Measurements from ENCODE around the gene RPL21.
"Not testable (repeated sequence)": the region's sequence is repeated elsewhere in the genome, so short reads cannot be mapped to it uniquely, and the experiment has no call there.

RPL21 gene

GRCh38 chr13:27251166-27252091 lies at the start of gene RPL21:
TSS of gene RPL21 (plus strand) at chr13:27251558. CDS start at chr13:27253777, 2,219 bp downstream.
- peak; percentile 86 for DNase-seq (ENCODE audit: low read depth)

GRCh38 chr13:27201661-27202060 lies 49.7 kb upstream of the RPL21 start:
- no peak for DNase-seq (ENCODE audit: low read depth)

GRCh38 chr13:27203186-27203585 lies 48.2 kb upstream of the RPL21 start:
- no peak for DNase-seq (ENCODE audit: low read depth)

GRCh38 chr13:27203854-27204253 lies 47.5 kb upstream of the RPL21 start:
- DNase-seq (ENCODE audit: low read depth), result no peak

- no peak for DNase-seq (ENCODE audit: low read depth)
These were observed 42.8 kb upstream of the RPL21 start for GRCh38 chr13:27208514-27208913.

- DNase-seq (ENCODE audit: low read depth), result no peak
These were observed 40.1 kb upstream of the RPL21 start for GRCh38 chr13:27211271-27211670.

- no peak for DNase-seq (ENCODE audit: low read depth)
These were observed 39.5 kb upstream of the RPL21 start for GRCh38 chr13:27211771-27212364.

- not testable (repeated sequence) for DNase-seq (ENCODE audit: low read depth)
These were observed 38.0 kb upstream of the RPL21 start for GRCh38 chr13:27213386-27213785.

- not testable (repeated sequence) for DNase-seq (ENCODE audit: low read depth)
These were observed 33.6 kb upstream of the RPL21 start for GRCh38 chr13:27217791-27218190.

- DNase-seq (ENCODE audit: low read depth), result not testable (repeated sequence)
These were observed 32.5 kb upstream of the RPL21 start for GRCh38 chr13:27218861-27219260.

GRCh38 chr13:27219611-27220010 lies 31.7 kb upstream of the RPL21 start:
- no peak for DNase-seq (ENCODE audit: low read depth)

GRCh38 chr13:27222100-27222499 lies 29.3 kb upstream of the RPL21 start:
- not testable (repeated sequence) for DNase-seq (ENCODE audit: low read depth)

GRCh38 chr13:27226991-27227390 lies 24.4 kb upstream of the RPL21 start:
- DNase-seq (ENCODE audit: low read depth), result no peak

- DNase-seq (ENCODE audit: low read depth), result no peak
These were observed 23.2 kb upstream of the RPL21 start for GRCh38 chr13:27228131-27228530.

- DNase-seq (ENCODE audit: low read depth), result no peak
These were observed 21.7 kb upstream of the RPL21 start for GRCh38 chr13:27229642-27230041.

GRCh38 chr13:27233964-27234363 lies 17.4 kb upstream of the RPL21 start:
- no peak for DNase-seq (ENCODE audit: low read depth)

GRCh38 chr13:27236478-27236877 lies 14.9 kb upstream of the RPL21 start:
- no peak for DNase-seq (ENCODE audit: low read depth)

- no peak for DNase-seq (ENCODE audit: low read depth)
These were observed 8.7 kb upstream of the RPL21 start for GRCh38 chr13:27242702-27243101.

- DNase-seq (ENCODE audit: low read depth), result no peak
These were observed 5.7 kb upstream of the RPL21 start for GRCh38 chr13:27245610-27246009.

GRCh38 chr13:27250833-27251165 lies 559 bp upstream of the RPL21 start:
- DNase-seq (ENCODE audit: low read depth), result no peak

GRCh38 chr13:27252467-27252866 lies 1.1 kb downstream of the RPL21 start:
- no peak for DNase-seq (ENCODE audit: low read depth)

GRCh38 chr13:27257233-27257568 lies 5.8 kb downstream of the RPL21 start:
- DNase-seq (ENCODE audit: low read depth), result no peak

- DNase-seq (ENCODE audit: low read depth), result no peak
These were observed 6.4 kb downstream of the RPL21 start for GRCh38 chr13:27257648-27258253.
